OCI-LY1 (cell line): ENCODE measurements around the gene HNRNPM.

Experiments used
- H2AFZ ChIP-seq: fragments of 200-600 bp; sonication (generic), shearing (Covaris generic); 2 replicates; pipeline ENCODE4 v1.6.0; 2014; ENCODE audit warnings: antibody characterized with exemption, mild to moderate bottlenecking, low read length
- H3F3A ChIP-seq: fragments of 200-600 bp; sonication (generic), shearing (Covaris generic); 2 replicates; pipeline ENCODE4 v1.6.0; 2014; ENCODE audit warnings: mild to moderate bottlenecking, antibody characterized with exemption, low read length, moderate library complexity; ENCODE audit not compliant: insufficient read depth
- H3K27ac ChIP-seq: fragments of 200-600 bp; sonication (generic); 2 replicates; pipeline ENCODE4 v1.5.1; 2014; ENCODE audit warnings: low read length, mixed run types, mild to moderate bottlenecking, low read depth; ENCODE audit not compliant: poor library complexity, severe bottlenecking
- H3K27me3 ChIP-seq: fragments of 200-600 bp; sonication (generic); 2 replicates; pipeline ENCODE4 v1.6.0; 2014; ENCODE audit warnings: antibody characterized with exemption, mild to moderate bottlenecking, low read length, moderate library complexity; ENCODE audit not compliant: insufficient read depth
- H3K36me3 ChIP-seq: fragments of 200-600 bp; sonication (generic); 2 replicates; pipeline ENCODE4 v1.6.1; 2014; ENCODE audit warnings: mild to moderate bottlenecking, antibody characterized with exemption, low read length, moderate library complexity, mixed read lengths; ENCODE audit not compliant: insufficient read depth
- H3K4me1 ChIP-seq: fragments of 200-600 bp; sonication (generic); 2 replicates; pipeline ENCODE4 v1.5.1; 2014; ENCODE audit warnings: mild to moderate bottlenecking, low read length, moderate library complexity; ENCODE audit not compliant: insufficient read depth, severe bottlenecking
- H3K4me2 ChIP-seq: fragments of 200-600 bp; sonication (generic), shearing (Covaris generic); 2 replicates; pipeline ENCODE4 v1.6.1; 2014; ENCODE audit warnings: low read length
- H3K4me3 ChIP-seq: fragments of 200-600 bp; sonication (generic); 2 replicates; pipeline ENCODE4 v1.5.1; 2014; ENCODE audit warnings: low read length, low read depth, mild to moderate bottlenecking, mixed read lengths; ENCODE audit not compliant: poor library complexity, severe bottlenecking
- H3K79me2 ChIP-seq: fragments of 200-600 bp; shearing (Covaris generic); 2 replicates; pipeline ENCODE4 v1.6.1; 2016; ENCODE audit warnings: mixed run types, low read length, mixed read lengths; ENCODE audit not compliant: insufficient read depth
- H3K9ac ChIP-seq: fragments of 200-600 bp; sonication (generic), shearing (Covaris generic); 2 replicates; pipeline ENCODE4 v1.6.1; 2014; ENCODE audit warnings: mild to moderate bottlenecking, low read length, mixed read lengths
- H3K9me2 ChIP-seq: fragments of 200-600 bp; sonication (generic), shearing (Covaris generic); 2 replicates; pipeline ENCODE4 v1.6.1; 2014; ENCODE audit warnings: low read depth, mild to moderate bottlenecking, low read length, mixed read lengths
- H3K9me3 ChIP-seq: fragments of 200-600 bp; shearing (Covaris generic); 2 replicates; pipeline ENCODE4 v1.6.1; 2014; ENCODE audit warnings: low read length, mixed read lengths
- H4K20me1 ChIP-seq: fragments of 200-600 bp; sonication (generic), shearing (Covaris generic); 2 replicates; pipeline ENCODE4 v1.6.0; 2016; ENCODE audit warnings: mild to moderate bottlenecking, low read length; ENCODE audit not compliant: insufficient read depth
- CTCF ChIP-seq: fragments of 200-600 bp; sonication (generic), shearing (Covaris generic); IDR thresholded peaks from 2 replicates; pipeline ENCODE4 v1.5.1; 2017; ENCODE audit warnings: mild to moderate bottlenecking, antibody characterized with exemption, low read length, moderate library complexity, mixed read lengths
- EZH2 ChIP-seq: fragments of 200-600 bp; sonication (generic), shearing (Covaris generic); IDR thresholded peaks from 2 replicates; pipeline ENCODE4 v1.8.0; 2017; ENCODE audit warnings: borderline replicate concordance, mixed run types, mild to moderate bottlenecking, antibody characterized with exemption, low read length, moderate library complexity, mixed read lengths

HNRNPM gene

GRCh38 chr19:8482696-8483095, 37.9 kb downstream of the HNRNPM start:
- H3K9ac ChIP-seq: no peak overlapping the region
- H3K79me2 ChIP-seq: peaks cover 16% of the 10 kb centered on the region
- H3K36me3 ChIP-seq: peaks cover 93% of the 10 kb centered on the region

GRCh38 chr19:8483165-8483564, 38.4 kb downstream of the HNRNPM start:
- H4K20me1 ChIP-seq: peaks cover 5% of the 10 kb centered on the region; the same call in 1 of the 2 replicates
- no peaks in the 10 kb centered on the region for H3K27me3 ChIP-seq
- H3K36me3 ChIP-seq: peaks cover 93% of the 10 kb centered on the region
- no peak overlapping the region for H3K4me3 ChIP-seq
- no peak overlapping the region for H3K9ac ChIP-seq
- H2AFZ ChIP-seq: no peak overlapping the region
- no peak overlapping the region for H3K27ac ChIP-seq
- peaks cover 12% of the 10 kb centered on the region for H3K79me2 ChIP-seq
- H3F3A ChIP-seq: no peaks in the 10 kb centered on the region; the same call in 1 of the 2 replicates
- TF ChIP-seq EZH2 (no peak), CTCF (no peak)
- no peaks in the 10 kb centered on the region for H3K4me1 ChIP-seq
- H3K9me2 ChIP-seq: no peaks in the 10 kb centered on the region
- H3K4me2 ChIP-seq: no peak overlapping the region
- no peaks in the 10 kb centered on the region for H3K9me3 ChIP-seq

More at GRCh38 chr19:8482696-8483095, 37.9 kb downstream of the HNRNPM start:
- no peaks in the 10 kb centered on the region for H3K9me3 ChIP-seq
- H3K4me1 ChIP-seq: no peaks in the 10 kb centered on the region
- H2AFZ ChIP-seq: no peak overlapping the region
- H3K27ac ChIP-seq: no peak overlapping the region
- H3K4me3 ChIP-seq: no peak overlapping the region
- TF ChIP-seq EZH2: no peak
- no peaks in the 10 kb centered on the region; the same call in 1 of the 2 replicates for H3F3A ChIP-seq
- no peak overlapping the region for H3K4me2 ChIP-seq
- no peaks in the 10 kb centered on the region for H3K9me2 ChIP-seq
- no peaks in the 10 kb centered on the region for H3K27me3 ChIP-seq
- peaks cover 5% of the 10 kb centered on the region; the same call in 1 of the 2 replicates for H4K20me1 ChIP-seq

- H3F3A ChIP-seq: no peaks in the 10 kb centered on the region; the same call in 1 of the 2 replicates
- H3K36me3 ChIP-seq: peaks cover 92% of the 10 kb centered on the region
- H2AFZ ChIP-seq: no peak overlapping the region
- H3K79me2 ChIP-seq: peaks cover 4% of the 10 kb centered on the region; the same call in 1 of the 2 replicates
- TF ChIP-seq EZH2 (no peak), CTCF (no peak)
- no peaks in the 10 kb centered on the region for H3K4me1 ChIP-seq
- H3K9me3 ChIP-seq: no peaks in the 10 kb centered on the region
- no peaks in the 10 kb centered on the region for H4K20me1 ChIP-seq
- H3K4me3 ChIP-seq: no peak overlapping the region
- H3K27ac ChIP-seq: no peak overlapping the region
- H3K9ac ChIP-seq: no peak overlapping the region
- no peaks in the 10 kb centered on the region for H3K9me2 ChIP-seq
- no peaks in the 10 kb centered on the region for H3K27me3 ChIP-seq
- no peak overlapping the region for H3K4me2 ChIP-seq
These were observed 39.6 kb downstream of the HNRNPM start for GRCh38 chr19:8484331-8484894.
